Activated effector memory CD4-positive, alpha-beta T cell treated with Interleukin-2 at 50 U/mL for 16 hours (primary cell): ENCODE results near the gene SRMS.
"Not testable (repeated sequence)": the region's sequence is repeated elsewhere in the genome, so short reads cannot be mapped to it uniquely, and the experiment has no call there.

ENCODE experiments used
- DNase-seq: peaks from one replicate; pipeline ENCODE4 v3.0.0-alpha.2; 2020

SRMS gene

GRCh38 chr20:63519668-63520503 lies 27.7 kb downstream of the SRMS start:
- peak; percentile 64 for DNase-seq

GRCh38 chr20:63518946-63519667 lies 28.4 kb downstream of the SRMS start:
- no peak for DNase-seq

- no peak for DNase-seq
Observed at GRCh38 chr20:63518351-63518861, 29.1 kb downstream of the SRMS start.

- DNase-seq, result no peak
Observed at GRCh38 chr20:63517376-63518309, 29.9 kb downstream of the SRMS start.

GRCh38 chr20:63514520-63514919 lies 33.0 kb downstream of the SRMS start:
- not testable (repeated sequence) for DNase-seq

- no peak for DNase-seq
Observed at GRCh38 chr20:63513207-63513606, 34.3 kb downstream of the SRMS start.

- DNase-seq, result no peak
Observed at GRCh38 chr20:63509088-63509564, 38.4 kb downstream of the SRMS start.

- DNase-seq, result no peak
Observed at GRCh38 chr20:63508072-63508768, 39.3 kb downstream of the SRMS start.

- DNase-seq, result no peak
Observed at GRCh38 chr20:63507083-63507743, 40.3 kb downstream of the SRMS start.

GRCh38 chr20:63505723-63506122 lies 41.8 kb downstream of the SRMS start:
- no peak for DNase-seq

GRCh38 chr20:63505281-63505680 lies 42.3 kb downstream of the SRMS start:
- no peak for DNase-seq

GRCh38 chr20:63504642-63505041 lies 42.9 kb downstream of the SRMS start:
- no peak for DNase-seq

GRCh38 chr20:63503524-63503923 lies 44.0 kb downstream of the SRMS start:
- DNase-seq, result no peak

- no peak for DNase-seq
Observed at GRCh38 chr20:63502671-63503172, 44.8 kb downstream of the SRMS start.

- no peak for DNase-seq
Observed at GRCh38 chr20:63501818-63502670, 45.5 kb downstream of the SRMS start.

GRCh38 chr20:63500902-63501817 lies 46.4 kb downstream of the SRMS start:
- DNase-seq, result no peak

GRCh38 chr20:63500151-63500901 lies 47.2 kb downstream of the SRMS start:
- no peak for DNase-seq

GRCh38 chr20:63499338-63499969 lies 48.1 kb downstream of the SRMS start:
- DNase-seq, result no peak
